Mucosa of descending colon (tissue), 3 donors: Measurements from ENCODE around the gene SLC35F6. TPM values are rescaled to one million over a fixed set of nuclear protein-coding genes. Genes with fewer than 3 reads are reported as not detected.
"Not testable (repeated sequence)": the region's sequence is repeated elsewhere in the genome, so short reads cannot be mapped to it uniquely, and the experiment has no call there.

Experiments used
- ATAC-seq: fragments of 200-7000 bp; cut with Tn5 transposase; one replicate; pipeline ENCODE4 v1.9.1; 2020; ENCODE audit warnings: mild to moderate bottlenecking, moderate library complexity
- DNase-seq, 3 donors: peaks; one replicate each; pipeline ENCODE4 v3.0.0-alpha.2; 2020
- H3K36me3 ChIP-seq: fragments of 200-600 bp; one replicate; pipeline ENCODE4 v1.8.0; 2021; ENCODE audit warnings: low read depth, mild to moderate bottlenecking
- H3K4me1 ChIP-seq: fragments of 200-600 bp; one replicate; pipeline ENCODE4 v1.8.0; 2021; ENCODE audit warnings: low read depth, mild to moderate bottlenecking
- H3K4me3 ChIP-seq: fragments of 200-600 bp; one replicate; pipeline ENCODE4 v1.8.0; 2021; ENCODE audit warnings: mild to moderate bottlenecking
- H3K9me3 ChIP-seq: fragments of 200-600 bp; one replicate; pipeline ENCODE4 v1.8.0; 2021; ENCODE audit warnings: mild to moderate bottlenecking
- CTCF ChIP-seq: fragments of 200-600 bp; IDR thresholded peaks from one replicate; pipeline ENCODE4 v1.8.0; 2022; ENCODE audit warnings: antibody characterized with exemption, mild to moderate bottlenecking
- intact Hi-C, 2 donors: fragments of 100-400 bp; cut with DNase I in 1 of 2; cut with micrococcal nuclease in 1 of 2; formaldehyde crosslinking; loops; one replicate each; pipeline versions ENCODE4 v1.11.0 to v1.11.1; 2022; cut with DNase I, micrococcal nuclease
- total RNA-seq, 3 donors: library from RNA; stranded (reverse); fragmentation: NEBNext Ultra II Directional in 2 of 3; extraction: Animal tissue kit (Norgen Biotek cat#: 25700) in 2 of 3; gene quantifications; one replicate each; pipeline versions ENCODE4 v1.2.1 to v1.2.4, GENCODE V29; 2021 to 2023
- donor health status: DM: no; HTN: no; CAD: no; lungs with moderate emphysema.
- donor health status: DM: no; HTN: no; CAD: no.
- donor health status: DM: no; HTN: yes; CAD: no.

SLC35F6 gene
- total RNA-seq, 3 donors from 2014 or later: 27.4 to 33.4 (median 33.3) TPM

- Histone ChIP-seq H3K36me3 (no peaks in the 10 kb centered on the region), H3K4me3 (no peak overlapping the region), H3K4me1 (no peaks in the 10 kb centered on the region), H3K9me3 (no peaks in the 10 kb centered on the region)
- ATAC-seq: no peak
- intact Hi-C loops: no loop called here
- TF ChIP-seq CTCF: no peak
- no peak for DNase-seq
These were observed 9.0 kb upstream of the SLC35F6 start for GRCh38 chr2:26754972-26755670.

- ATAC-seq (no peak), DNase-seq (no peak)
- H3K4me3 ChIP-seq: no peak overlapping the region
These were observed 7.7 kb upstream of the SLC35F6 start for GRCh38 chr2:26756337-26756736.

GRCh38 chr2:26757873-26758789 is 6.0 kb upstream of the SLC35F6 start:
- Histone ChIP-seq H3K9me3 (no peaks in the 10 kb centered on the region), H3K36me3 (no peaks in the 10 kb centered on the region), H3K4me3 (no peak overlapping the region), H3K4me1 (no peaks in the 10 kb centered on the region)
- DNase-seq (no peak), ATAC-seq (peak; percentile 83)
- intact Hi-C loops: no loop called here
- TF ChIP-seq CTCF: no peak

More at GRCh38 chr2:26756337-26756736, 7.7 kb upstream of the SLC35F6 start:
- intact Hi-C loops: no loop called here
- H3K4me1 ChIP-seq: no peaks in the 10 kb centered on the region
- TF ChIP-seq CTCF: no peak
- no peaks in the 10 kb centered on the region for H3K36me3 ChIP-seq
- H3K9me3 ChIP-seq: no peaks in the 10 kb centered on the region

DNA sequence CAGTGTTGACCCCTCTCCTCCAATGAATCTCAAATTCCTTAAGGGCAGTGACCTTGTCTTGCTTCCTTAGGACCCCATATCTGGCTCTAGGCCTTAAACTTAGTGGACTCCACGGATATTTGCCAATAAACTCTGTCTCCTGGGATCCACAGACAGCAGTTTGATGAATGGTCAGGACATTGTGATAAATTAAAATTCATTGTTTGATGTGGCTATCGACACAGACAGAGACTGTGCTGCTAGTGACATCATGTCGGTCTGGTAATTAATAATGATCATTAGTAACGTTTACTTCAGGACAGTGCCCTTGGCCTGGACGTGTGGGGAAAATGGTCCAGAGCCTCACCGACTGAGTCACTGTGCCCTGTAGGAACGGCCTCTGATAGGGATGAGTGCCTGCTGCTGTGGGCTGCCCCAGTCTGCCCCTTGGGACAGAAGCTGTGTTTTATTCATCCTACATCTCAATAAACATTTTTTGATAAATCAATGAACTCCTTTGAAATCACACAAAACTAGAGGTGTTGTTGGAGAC is 5.2 kb upstream of the SLC35F6 start:
- no peak for TF ChIP-seq CTCF
- Histone ChIP-seq H3K36me3 (no peaks in the 10 kb centered on the region), H3K4me1 (no peaks in the 10 kb centered on the region), H3K4me3 (no peak overlapping the region), H3K9me3 (no peaks in the 10 kb centered on the region)
- no peak for ATAC-seq
- intact Hi-C loops: no loop called here
- no peak for DNase-seq

GRCh38 chr2:26759845-26760244 is 4.2 kb upstream of the SLC35F6 start:
- intact Hi-C loops: no loop called here
- no peaks in the 10 kb centered on the region for H3K36me3 ChIP-seq
- DNase-seq (no peak), ATAC-seq (no peak)
- no peaks in the 10 kb centered on the region for H3K9me3 ChIP-seq
- H3K4me1 ChIP-seq: peaks cover 1% of the 10 kb centered on the region
- no peak for TF ChIP-seq CTCF
- H3K4me3 ChIP-seq: no peak overlapping the region

GRCh38 chr2:26760991-26761390 is 3.1 kb upstream of the SLC35F6 start:
- intact Hi-C loops, DNase-seq, H3K36me3 ChIP-seq, H3K9me3 ChIP-seq, ATAC-seq, H3K4me1 ChIP-seq, H3K4me3 ChIP-seq: not testable (repeated sequence)
